Measurements from ENCODE around the gene ATP10B.

Gene ATP10B

DNA sequence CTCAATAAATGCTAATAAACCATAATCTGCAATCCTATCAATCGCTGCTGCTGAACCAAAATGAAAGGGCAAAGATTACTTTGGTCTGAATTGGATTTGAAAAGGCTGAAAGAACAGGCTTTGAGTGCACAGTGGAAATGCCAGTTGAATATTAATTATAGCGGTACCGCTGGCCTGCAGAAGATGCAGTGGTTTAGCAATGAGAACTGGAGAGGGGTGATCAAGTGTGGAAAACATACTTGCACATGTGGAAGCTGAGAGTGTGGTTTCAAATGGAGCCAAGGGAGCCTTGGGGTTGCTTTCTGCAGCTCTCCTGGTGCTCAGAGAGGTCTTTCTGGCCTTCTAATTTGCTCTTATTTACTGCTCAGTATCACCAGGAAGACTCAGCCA lies 296.4 kb downstream of the ATP10B start:
- DNase-seq (ENCODE audit: low read depth) = no peak

DNA sequence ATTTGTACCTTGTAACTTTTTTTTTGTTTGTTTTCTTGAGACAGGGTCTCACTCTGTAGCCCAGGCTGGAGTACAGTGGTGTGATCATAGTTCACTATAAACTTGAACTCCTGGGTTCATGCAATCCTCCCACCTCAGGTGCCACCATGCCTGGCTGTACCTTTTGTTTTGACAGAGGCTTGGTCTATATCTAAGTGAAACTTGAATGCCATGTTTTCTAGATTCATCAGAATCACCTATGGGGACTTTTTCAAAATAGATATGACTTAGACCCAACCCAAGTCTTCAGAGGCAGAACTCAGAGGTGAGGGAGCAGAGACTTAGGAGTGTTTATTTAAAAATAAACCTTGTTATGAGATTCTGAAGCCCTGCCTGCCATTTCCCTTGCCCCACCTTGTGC lies 301.9 kb downstream of the ATP10B start:
- DNase-seq (ENCODE audit: low read depth) = no peak

DNA sequence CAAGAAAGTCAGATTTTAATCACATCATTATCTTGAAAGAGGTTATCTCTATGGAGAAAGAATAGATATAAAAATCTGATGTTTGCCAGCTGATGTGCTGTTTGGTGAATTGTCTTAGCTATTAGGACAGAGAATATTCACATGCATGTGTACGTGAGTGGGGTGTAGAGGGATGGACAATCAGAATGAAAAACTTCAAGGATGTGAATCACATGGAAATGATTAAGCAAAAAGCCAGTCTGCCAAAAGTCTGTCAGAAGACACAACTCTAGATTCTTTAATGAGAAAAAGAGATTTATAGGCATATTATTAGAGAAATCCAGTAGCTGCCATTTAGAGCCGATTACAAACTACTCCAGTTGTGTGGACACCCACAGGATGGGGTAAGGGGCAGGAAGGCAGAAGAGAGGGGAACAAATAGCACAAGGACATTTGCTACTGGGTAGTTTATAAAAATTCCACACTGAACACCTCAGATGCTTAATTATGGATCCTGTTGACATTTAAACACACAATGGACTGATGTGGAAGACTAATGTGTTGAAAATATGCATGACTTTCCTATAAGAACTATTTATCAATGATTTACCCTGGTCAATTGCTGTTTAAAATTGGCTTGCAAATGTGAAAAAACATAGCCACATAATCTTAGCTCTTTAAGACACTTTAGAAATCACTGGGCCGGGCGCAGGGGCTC lies 302.9 kb downstream of the ATP10B start:
- no peak for DNase-seq (ENCODE audit: low read depth)

DNA sequence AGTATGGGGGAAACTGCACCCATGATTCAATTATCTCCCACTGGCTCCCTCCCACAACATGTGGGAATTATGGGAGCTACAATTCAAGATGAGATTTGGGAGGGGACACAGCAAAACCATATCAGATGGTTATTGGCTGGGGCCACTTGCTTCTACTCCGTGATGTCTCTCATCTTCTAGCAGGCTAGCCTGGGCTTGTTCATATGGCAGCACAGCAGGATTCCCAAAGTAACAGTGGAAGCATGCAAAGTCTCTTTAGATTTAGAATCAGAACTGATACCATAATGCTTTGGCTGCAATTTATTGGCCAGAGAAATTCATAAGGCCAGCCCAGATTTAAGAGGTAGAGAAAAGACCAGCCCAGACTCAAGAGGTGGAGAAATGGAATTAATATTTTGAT lies 304.1 kb downstream of the ATP10B start:
- DNase-seq (ENCODE audit: low read depth) = no peak

DNA sequence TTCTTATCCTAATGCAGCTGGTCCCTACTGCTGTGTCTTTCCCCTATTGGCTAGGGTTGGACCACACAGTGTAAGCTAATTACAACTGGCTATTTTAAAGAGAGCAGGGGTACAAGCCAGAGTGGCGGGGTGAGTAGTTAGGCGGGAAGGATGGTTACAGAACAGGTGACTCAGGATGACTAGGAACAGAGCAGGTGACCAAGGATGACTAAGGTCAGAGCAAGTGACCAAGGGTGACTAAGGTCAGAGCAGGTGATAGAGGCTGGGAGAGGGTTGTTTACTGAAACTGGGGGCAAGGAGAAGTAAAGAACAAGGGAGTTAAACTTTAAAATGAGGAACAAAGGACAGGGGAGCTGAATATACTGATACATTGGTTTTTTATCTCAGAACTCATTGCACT lies 304.9 kb downstream of the ATP10B start:
- no peak for DNase-seq (ENCODE audit: low read depth)

DNA sequence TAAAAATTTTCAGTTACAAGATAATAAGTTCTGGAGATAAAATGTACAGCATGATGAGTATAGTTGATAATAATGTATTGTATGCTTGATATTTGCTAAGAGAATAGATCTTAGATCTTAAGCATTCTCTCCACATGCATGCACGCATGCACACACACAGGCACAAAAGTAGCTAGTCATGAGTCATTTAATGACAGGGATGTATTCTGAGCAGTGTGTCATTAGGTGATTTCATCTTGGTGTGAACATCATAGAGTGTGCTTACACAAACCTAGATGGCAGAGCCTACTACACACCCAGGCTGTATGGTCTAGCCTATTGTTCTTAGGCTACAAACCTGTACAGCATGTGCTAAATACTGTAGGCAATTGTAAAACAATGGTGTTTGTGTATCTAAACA lies 306.2 kb downstream of the ATP10B start:
- DNase-seq (ENCODE audit: low read depth) = no peak

DNA sequence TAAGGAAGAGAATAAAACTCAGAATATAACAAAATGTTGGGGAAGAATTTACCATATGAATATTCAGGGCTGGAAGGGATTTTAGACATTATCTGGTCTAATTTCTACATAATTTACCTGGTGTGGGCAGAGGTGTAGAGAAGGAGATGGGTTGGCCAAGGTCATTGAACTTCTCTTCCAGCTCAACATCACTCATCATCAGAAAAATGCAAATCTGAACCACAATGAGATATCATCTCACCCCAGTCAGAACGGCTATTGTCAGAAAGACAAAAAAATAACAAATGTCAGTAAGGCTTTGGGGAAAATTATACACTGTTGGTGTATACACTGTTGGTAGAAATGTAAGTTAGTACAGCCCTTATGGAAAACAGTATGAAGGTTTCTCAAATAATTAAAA lies 308.6 kb downstream of the ATP10B start:
- DNase-seq (ENCODE audit: low read depth) = no peak

DNA sequence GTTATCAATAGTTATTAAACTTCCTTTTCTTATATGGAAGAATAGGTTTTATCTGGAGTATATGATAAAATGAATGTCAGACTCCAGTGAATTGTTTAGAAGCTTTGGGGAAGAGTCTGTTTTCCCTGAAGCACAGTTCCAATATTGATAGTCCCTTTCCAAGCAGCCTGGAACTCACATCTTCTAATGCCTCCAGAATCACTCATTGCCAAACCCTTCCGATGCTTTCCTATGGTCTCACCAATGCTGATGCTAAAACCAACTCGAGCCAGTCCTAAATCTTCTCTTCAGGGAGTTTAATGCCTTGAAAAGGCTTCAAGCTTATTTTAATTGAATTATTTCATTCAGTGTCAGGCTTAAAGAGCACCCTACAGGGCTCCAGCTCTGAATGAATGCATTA lies 309.2 kb downstream of the ATP10B start:
- no peak for DNase-seq (ENCODE audit: low read depth)

DNA sequence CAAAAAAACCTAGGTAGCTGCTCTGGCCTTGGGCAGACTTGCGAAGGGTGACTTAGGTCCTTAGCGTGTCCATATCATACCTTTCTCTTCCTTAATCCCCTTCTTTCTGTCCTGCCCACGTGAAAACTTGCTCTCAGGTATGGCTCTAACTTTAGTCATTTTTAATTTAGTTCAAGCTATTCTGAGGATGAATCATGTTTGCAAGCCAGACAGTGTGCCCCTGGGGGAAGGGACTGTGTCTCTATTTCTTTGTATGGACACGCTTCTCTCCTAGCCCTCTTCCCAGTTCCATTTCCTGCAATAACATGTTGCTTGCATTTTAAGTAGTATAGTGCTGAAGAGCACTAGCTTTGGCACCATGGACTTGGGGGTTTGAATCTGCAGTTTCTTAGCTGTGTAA lies 309.7 kb downstream of the ATP10B start:
- no peak for DNase-seq (ENCODE audit: low read depth)

DNA sequence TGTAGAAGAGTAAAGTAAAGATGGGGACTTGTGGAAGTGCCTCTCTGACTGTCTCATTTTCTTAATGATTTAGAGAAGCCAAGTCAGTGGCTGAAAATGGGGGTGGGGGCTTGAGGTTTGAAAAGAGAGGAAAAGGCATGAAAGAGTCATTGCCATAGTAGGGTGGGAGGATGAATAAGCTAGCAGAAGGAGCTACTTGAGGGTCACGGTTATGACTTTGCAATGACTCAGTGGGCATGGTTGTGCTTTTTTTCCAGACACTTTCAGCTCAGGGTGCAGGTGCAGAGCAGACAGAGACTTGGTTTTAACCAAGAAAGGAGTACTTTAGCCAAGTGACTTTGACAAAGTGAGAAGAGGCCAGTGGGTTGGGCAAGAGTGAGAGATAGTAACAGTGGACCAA lies 312.6 kb downstream of the ATP10B start:
- DNase-seq (ENCODE audit: low read depth) = no peak

DNA sequence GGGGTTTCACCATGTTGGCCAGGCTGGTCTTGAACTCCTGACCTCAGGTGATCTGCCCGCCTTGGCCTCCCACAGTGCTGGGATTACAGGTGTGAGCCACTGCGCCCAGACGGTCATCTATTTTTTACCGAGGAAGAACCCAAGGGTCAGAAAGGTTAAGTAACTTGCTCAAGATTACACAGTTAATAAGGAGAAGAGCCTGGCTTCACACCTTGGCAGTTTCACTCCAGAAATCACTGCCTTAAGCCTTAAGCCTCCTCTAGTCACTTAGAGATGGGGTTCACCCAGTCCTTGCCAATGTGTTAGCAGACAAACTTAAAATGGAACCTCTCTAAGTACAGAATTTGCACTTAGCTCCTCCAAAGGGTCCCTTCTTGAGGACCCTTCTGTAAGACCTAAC lies 314.1 kb downstream of the ATP10B start:
- DNase-seq (ENCODE audit: low read depth) = no peak

DNA sequence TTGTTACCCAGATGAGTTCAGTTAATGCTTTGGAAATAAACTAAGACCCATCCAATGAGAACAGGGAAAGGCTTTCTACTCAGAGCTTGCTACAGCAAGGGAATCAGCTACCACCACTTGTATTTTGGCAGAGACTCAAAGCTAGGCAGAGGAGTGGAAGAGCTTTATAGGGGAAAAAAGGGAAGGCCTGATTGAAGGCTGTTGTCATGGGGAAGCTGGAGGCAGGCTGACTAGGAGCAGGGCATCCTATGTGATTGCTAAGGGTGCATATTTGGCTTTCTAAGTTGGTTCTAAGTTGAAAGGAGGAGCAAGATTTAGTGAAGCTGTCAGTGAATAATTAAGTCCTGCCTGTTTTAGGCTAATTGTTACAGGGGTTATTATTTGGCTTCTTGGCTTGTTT lies 314.9 kb downstream of the ATP10B start:
- DNase-seq (ENCODE audit: low read depth) = no peak

DNA sequence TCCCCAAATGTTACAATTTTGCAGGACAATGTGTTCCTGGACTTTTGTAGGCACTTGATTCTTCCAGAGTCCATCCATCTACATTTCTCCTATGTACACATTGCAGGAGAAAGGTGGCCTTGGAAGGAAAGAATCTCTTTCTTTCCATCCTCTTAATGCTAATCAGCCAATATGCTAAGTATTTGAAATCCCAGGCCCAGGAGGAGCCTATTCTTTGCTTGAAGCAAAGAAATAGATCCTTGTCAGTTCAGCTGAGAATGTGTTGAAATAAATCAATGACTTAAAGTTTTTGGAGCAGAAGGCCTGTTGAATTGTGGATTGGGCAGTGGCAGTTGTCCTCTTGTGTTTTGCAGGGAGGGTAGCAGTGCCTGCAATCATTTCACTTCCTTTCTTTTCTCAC lies 317.1 kb downstream of the ATP10B start:
- no peak for DNase-seq (ENCODE audit: low read depth)

DNA sequence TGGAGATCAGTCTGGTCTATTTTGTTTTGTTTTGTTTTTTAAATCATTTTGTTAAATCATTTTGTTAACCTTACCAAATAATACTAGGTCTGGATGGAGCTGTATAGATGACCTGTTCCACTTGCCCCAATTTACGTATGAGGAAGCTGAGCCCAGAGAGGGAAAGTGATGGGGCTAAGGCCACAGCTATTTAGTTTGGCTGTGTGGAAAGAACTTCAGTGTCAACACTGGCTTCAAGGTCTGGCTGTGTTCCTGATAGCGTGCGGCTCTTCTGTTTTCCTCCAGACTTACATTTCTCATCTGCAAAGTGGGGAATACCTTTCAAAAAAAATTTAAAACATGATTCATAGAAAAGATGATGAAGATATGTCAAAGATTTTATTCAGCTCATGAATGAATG lies 317.9 kb downstream of the ATP10B start:
- no peak for DNase-seq (ENCODE audit: low read depth)

DNA sequence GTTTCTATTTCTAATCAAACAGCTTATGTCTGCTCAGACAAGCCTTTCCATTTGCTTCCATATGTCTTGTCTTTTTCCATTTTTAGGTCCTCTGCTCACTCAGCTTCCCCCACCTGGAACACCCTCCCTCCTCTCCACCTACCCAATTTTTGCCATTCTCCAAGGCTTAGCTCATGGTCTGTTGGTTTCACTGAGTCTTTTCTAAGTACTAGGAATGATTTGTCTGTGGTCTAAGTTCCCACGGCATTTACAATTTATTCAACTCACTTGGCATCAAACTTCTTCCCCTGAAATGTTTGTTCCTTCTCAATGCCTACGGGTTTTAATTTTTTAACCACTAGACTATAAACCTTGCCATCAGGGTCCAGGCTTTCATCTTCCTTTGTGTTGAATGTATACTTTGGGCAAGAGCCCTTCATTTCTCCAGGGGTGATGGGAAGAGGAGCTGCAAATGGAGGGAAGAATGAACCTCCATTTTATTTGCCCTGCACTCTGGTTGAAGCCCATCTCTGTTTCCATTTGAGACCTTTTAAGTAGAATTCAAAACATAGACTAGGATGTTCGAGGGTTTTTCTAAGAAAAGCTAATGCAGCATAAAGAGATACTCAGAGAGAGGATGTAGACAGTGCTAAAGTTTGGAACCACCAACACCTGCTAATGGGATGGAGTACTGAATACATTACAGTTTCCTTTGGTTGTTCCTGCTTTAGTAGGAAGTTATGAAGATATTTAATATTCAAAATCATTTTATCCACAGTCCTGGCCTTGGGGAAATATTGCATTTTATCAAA lies 326.3 kb downstream of the ATP10B start:
- no peak for DNase-seq (ENCODE audit: low read depth)

DNA sequence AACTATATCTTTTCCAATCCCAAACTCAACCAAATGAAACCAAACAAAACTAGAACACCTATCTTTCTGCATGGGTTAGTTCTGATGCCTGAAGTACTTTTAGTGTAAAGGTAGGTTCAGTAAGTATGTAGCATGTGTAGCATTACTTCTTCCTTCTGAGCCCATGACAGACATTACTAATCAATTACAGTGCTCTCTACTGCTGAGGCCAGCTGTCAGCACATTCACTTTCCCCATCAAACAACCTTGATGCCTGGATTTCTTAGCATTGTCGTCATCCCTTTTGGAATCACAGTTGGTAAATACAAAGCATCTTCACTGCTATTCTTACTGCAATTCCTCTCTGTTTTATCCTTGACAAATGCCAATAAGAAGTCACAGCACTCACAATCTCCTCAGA lies 327.2 kb downstream of the ATP10B start:
- no peak for DNase-seq (ENCODE audit: low read depth)

DNA sequence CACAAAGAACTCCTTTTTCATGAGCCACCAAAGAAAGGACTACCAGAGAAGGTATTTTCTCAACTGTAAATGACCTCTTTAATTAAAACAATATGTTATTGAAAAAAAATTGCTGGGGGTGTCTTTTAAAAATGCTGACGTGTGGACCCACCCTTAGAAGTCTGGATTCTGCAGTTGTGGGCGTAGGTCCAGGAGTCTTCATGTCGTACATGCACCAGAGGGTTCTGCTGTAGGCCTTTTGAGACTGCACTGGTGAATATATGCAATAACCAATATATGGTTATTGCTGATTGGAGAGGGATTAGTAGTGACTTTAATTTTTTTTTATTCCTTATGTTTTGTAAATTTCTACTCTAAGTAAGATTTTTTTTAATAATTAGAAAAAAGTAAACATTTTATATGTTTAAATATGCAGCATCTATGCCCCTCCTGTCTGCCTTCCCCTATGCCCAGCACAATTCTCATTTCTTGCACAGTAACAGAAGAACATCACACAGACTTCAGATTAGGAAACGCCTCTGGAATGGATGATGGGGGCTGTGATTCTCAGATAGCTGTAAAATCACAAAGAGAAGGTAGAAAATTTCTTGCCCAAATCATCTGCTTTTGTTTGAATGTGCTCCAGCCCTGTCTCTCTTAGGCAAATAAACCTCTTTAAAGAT lies 328.4 kb downstream of the ATP10B start:
- DNase-seq (ENCODE audit: low read depth) = no peak

DNA sequence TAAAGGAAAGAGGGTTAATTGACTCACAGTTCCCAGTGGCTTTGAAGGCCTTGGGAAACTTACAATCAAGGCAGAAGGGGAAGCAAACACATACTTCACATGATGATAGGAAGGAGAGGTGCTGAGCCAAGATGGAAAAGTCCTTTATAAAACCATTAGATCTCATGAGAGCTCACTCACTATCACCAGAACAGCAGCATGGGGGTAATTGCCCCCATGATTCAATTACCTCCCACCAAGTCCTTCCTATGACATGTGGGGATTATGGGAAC lies 330.7 kb downstream of the ATP10B start:
- no peak for DNase-seq (ENCODE audit: low read depth)

DNA sequence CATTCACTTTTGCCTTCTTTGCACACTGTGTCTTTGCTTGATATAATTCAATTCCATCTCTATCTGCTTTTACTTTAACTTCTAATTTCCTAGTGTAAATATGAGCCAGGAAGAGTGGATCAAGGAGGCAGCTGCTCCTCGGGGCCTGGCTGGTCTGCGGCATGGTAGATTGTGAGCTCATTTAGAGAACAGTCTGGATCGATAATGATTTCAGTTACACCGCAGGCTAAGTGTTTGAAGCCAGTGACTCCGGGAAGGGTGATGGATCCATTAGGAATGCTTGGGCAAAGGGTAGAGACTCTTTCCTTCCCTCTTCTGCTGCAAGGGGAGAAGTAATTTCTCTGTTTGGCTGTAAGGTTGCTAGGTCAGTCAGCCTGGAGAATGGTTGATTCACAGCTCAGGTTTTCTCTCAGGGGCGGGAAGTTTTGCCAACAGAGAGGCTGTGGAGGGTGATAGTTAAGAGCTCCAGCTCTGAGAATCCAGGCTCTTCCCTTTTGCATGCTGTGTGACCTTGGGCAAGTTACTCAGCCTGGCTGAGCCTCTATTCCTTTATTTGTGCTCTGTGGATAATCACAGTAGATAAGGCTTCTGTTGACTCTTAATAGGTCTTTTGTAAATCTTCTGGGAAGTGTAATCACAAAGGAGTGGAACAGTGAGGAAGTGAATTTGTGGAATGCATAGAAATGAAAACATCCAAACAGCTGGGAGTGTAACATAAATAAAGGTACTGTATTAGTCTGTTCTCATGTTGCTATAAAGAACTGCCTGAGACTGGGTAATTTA lies 331.2 kb downstream of the ATP10B start:
- no peak for DNase-seq (ENCODE audit: low read depth)

DNA sequence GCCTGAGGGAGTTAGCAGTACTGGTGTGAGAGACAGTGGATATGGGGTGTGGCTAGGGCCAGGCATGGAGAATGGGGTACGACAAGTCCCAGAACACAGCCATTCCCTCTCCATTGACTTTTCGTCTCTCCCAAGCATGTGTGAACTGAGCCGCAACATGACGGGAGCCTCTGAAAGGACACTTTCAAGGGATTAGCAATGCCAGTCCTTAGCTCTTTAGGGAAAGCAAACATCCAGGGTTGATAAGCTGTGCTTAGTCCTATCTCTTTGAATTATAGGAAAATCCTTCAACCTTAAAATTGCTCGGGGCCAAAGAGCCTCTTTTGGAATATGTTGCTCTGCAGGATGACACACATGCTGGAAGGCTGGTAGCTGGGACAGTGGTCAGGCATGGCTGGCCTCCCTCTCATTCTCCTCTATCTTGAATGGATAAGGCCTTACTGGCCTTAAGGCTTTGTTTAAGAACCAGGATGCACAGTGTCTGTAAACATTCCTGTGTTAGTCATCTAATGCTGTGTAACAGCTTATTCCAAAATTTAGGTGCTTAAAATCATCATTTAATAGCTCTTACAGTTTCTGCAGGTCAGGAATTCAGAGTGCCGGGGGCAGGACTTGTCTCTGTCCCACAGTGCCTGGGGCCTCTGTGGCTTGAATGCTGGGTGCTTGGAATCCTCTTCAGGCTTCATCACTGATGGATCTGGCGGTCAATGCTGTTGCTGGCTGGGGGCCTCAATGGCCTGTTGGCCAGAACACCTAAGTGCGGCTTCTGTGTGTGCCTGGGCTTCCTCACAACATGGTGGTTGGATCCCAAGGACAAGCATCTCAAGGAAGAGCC lies 335.1 kb downstream of the ATP10B start:
- no peak for DNase-seq (ENCODE audit: low read depth)

DNA sequence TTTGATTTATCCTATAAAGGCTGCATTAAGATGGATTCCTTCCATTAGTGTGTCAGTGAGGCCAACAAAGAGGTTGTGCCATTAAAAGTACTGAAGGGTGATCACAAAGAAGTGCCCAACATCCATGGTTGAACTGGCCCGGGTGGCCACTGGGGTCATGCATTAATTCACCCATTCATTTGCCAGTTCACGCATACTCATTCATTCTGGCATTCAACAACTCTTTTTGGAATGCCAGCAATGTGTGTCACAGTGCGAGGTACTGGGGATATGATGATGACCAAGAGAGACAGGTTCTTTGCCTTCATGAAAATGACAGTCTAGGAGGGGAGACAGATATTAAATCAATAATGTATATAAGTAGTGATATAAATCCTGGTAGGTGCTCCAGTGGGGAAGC lies 337.1 kb downstream of the ATP10B start:
- no peak for DNase-seq (ENCODE audit: low read depth)

DNA sequence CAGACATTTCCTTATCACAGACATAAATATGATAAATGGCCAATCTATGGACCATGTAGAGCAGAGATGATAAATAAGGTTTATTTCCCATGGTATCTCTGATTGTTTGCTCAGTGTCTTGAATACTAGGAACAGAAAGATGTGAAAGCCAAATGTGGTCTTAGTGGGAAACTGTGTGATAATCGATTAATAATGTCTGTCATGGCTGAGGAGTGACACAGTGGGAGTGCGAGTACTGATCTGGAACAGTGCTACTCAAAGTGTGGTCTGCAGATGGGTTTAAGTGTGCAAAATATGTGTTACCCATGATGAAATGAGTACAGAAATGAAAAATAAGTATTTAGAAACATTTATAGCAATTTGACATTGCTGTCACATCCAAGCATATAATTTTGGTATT lies 337.8 kb downstream of the ATP10B start:
- DNase-seq (ENCODE audit: low read depth) = no peak
